Esophagus muscularis mucosa (tissue), 3 donors: ENCODE data around the gene RALGPS2.

Source experiments
- CTCF ChIP-seq, 3 experiments: fragments of 200-600 bp in 2 of 3; fragments of 450-650 bp in 1 of 3; sonication (generic) in 2 of 3; IDR thresholded peaks; one replicate each; pipeline ENCODE4 v1.5.1; 2017 to 2019; ENCODE audit warnings: antibody characterized with exemption in 3 of 3, mild to moderate bottlenecking in 2 of 3, moderate library complexity in 1 of 3
- POLR2AphosphoS5 ChIP-seq, 2 donors: sonication (generic); formaldehyde crosslinking; IDR thresholded peaks; one replicate each; pipeline ENCODE4 v1.6.1; 2017; ENCODE audit warnings: antibody characterized with exemption in 2 of 2

DNA sequence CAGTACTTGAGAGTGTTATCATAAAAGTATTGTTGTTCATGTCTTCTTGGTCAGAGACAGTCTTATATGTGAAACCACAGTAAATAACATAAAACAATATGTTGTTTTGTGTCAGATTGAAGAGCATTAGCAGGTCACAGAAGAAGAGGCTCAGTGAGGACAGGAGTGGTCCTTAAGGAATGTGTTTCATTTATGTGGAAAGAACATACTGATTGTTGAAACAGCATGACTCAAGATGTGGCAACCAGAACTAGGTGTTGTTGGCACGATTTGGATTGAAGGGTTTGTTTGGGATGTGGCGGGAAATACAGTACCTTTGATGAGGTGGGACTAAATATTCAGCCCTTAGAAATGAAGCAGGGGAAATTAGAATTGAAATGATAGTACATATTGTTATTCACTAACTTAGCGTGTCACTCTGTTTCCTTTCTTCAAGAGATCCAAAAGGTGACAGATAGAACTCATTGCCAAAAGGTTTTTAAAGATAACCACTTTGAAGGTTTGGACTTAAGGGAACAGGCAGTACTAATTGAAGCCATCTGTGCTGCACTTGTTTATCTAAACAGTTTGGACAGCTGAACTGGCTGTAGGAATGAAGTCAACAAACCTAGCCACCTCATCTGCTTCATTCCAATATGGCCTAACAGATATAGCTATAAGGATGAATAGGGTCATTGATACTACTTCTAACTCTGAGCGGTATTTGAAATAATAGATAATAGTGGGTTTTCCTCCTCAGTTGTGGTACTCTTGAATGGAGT lies 14.4 kb downstream of the RALGPS2 start:
- TF ChIP-seq CTCF (IDR thresholded peaks at IDR 0.05) = no peak
- no peak for TF ChIP-seq POLR2AphosphoS5 (IDR thresholded peaks at IDR 0.05)
